Testis (tissue), 3 donors: ENCODE measurements around the gene ZNF219. TPM values are rescaled to one million over a fixed set of nuclear protein-coding genes. Genes with fewer than 3 reads are reported as not detected.
A peak's percentile ranks its signal among the peaks of the same experiment; 100 is the strongest.

Experiments
- DNase-seq: peaks from one replicate; pipeline ENCODE4 v3.0.0-alpha.2; 2019
- H3K27ac ChIP-seq, 2 donors: fragments of 200-600 bp; sonication (generic); one replicate each; pipeline ENCODE4 v1.5.1; 2019
- H3K27me3 ChIP-seq: fragments of 200-600 bp; sonication (generic); one replicate; pipeline ENCODE4 v1.5.1; 2019
- H3K36me3 ChIP-seq: fragments of 200-600 bp; sonication (generic); one replicate; pipeline ENCODE4 v1.5.1; 2017; ENCODE audit warnings: low read depth; ENCODE audit errors: missing control alignments
- H3K4me1 ChIP-seq: fragments of 200-600 bp; sonication (generic); one replicate; pipeline ENCODE4 v1.5.1; 2019
- H3K4me3 ChIP-seq, 2 donors: fragments of 200-600 bp; sonication (generic); one replicate each; pipeline ENCODE4 v1.5.1; 2017 to 2019
- H3K9me3 ChIP-seq: fragments of 200-600 bp; sonication (generic); one replicate; pipeline ENCODE4 v1.5.1; 2017
- CTCF ChIP-seq, 3 experiments: fragments of 450-650 bp in 2 of 3; fragments of 200-600 bp in 1 of 3; sonication (generic) in 1 of 3; IDR thresholded peaks; one replicate each; pipeline ENCODE4 v1.5.1; 2016 to 2019; ENCODE audit warnings: antibody characterized with exemption in 3 of 3, mild to moderate bottlenecking in 2 of 3, moderate library complexity in 1 of 3
- POLR2A ChIP-seq: fragments of 450-650 bp; IDR thresholded peaks from one replicate; pipeline ENCODE4 v1.6.1; 2017; ENCODE audit warnings: antibody characterized with exemption, mild to moderate bottlenecking, moderate library complexity
- WGBS, 2 donors: methylation state at CpG; one replicate each; pipeline ENCODE4 v1.1.5; 2018; 5-methylcytosine and 5-hydroxymethylcytosine counted together
- intact Hi-C: fragments of 100-400 bp; cut with DNase I; formaldehyde crosslinking; loops from one replicate; pipeline ENCODE4 v1.15.1; 2023; ENCODE audit warnings: low total_unique reads
- polyA plus RNA-seq: library from polyadenylated mRNA; stranded (reverse); fragments of 350-450 nt; fragmentation: Illumina TruSeq; extraction: RNeasy Lipid Tissue Mini Kit (QIAGEN cat#74804); gene quantifications from one replicate; pipeline ENCODE4 v1.2.3, GENCODE V29; 2014; ENCODE audit warnings: low read depth, low replicate concordance; ENCODE audit not compliant: insufficient read depth
- total RNA-seq, 2 donors: library from RNA; depleted of rRNA; stranded (reverse); fragments of >200 nt; gene quantifications; one replicate each; pipeline ENCODE4 v1.2.3, GENCODE V29; 2016

The ZNF219 gene
- total and polyA plus RNA-seq, 3 donors from 2014 or later = 17.7 to 64.8 (median 42.8) TPM

DNA sequence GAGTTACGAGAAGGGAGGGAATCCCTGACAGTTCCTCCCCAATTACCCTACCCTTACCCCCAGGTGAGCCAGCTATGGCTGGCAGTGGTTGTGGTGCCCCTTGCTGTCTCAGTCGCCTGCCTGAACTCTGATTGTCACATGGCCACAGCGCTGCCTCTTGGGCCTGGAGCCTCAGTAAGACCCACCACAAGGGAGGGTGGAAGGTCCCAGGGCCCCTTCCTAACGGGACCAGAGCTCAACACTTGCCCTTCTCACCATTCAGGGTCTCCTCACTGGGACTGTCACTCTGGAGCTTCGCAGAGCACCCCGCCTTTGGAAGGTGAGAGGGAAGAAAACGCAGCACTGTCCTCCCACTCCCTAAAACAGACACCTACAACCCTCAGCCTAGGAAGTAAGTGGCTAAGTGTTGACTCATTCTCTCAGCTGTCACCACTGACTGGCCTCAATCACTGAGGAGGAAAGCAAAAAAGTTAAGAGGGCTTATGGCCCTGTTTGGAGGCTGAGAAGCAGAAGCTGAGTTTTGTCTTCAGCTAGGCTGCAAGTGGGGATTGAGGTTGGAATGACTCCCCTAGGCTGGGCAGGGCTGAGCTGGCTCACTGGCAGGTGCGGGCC is 3.5 kb upstream of the ZNF219 start:
- Histone ChIP-seq H3K27me3 (no peaks in the 10 kb centered on the region), H3K36me3 (no peaks in the 10 kb centered on the region), H3K27ac (no peak overlapping the region), H3K9me3 (no peaks in the 10 kb centered on the region), H3K4me3 (no peak overlapping the region), H3K4me1 (peaks cover 41% of the 10 kb centered on the region)
- WGBS, 2 donors = 87 to 90% methylated on average over 7 to 8 of the region's 8 CpGs
- DNase-seq = no peak
- TF ChIP-seq POLR2A (no peak), CTCF (IDR thresholded peaks at IDR 0.05) (no peak)
- intact Hi-C loops = no loop called here

GRCh38 chr14:21100931-21101330 is 2.5 kb upstream of the ZNF219 start, which contains the start of gene TMEM253:
Gene TMEM253, plus strand, starts transcription at chr14:21101066. Its CDS starts 278 bp downstream, at chr14:21101344.
- Histone ChIP-seq H3K27ac (peak within 1 kb of the TSS in 1 of 2 donors; percentile 89), H3K4me3 (no peak within 1 kb of the TSS)
- intact Hi-C loops = no loop called here

GRCh38 chr14:21099596-21099985 is 1.1 kb upstream of the ZNF219 start:
- H3K4me1 ChIP-seq = peaks cover 31% of the 10 kb centered on the region
- intact Hi-C loops = loop anchor here (10.0 kb wide), 1 partner anchor 85 kb away; no protein-coding TSS in a partner anchor
- DNase-seq = no peak
- H3K36me3 ChIP-seq = no peaks in the 10 kb centered on the region
- TF ChIP-seq CTCF (IDR thresholded peaks at IDR 0.05) = no peak
- no peak for TF ChIP-seq POLR2A
- H3K4me3 ChIP-seq = no peak overlapping the region
- H3K27ac ChIP-seq = peak overlapping the region; percentile 89 to 94
- H3K9me3 ChIP-seq = no peaks in the 10 kb centered on the region
- 50% methylated on average over 5 of the region's 5 CpGs for WGBS, 2 donors
- H3K27me3 ChIP-seq = no peaks in the 10 kb centered on the region

More at GRCh38 chr14:21100931-21101330, 2.5 kb upstream of the ZNF219 start, which contains the start of gene TMEM253:
- Histone ChIP-seq H3K9me3 (no peaks in the 10 kb centered on the region), H3K36me3 (no peaks in the 10 kb centered on the region), H3K4me1 (peaks cover 41% of the 10 kb centered on the region), H3K27me3 (no peaks in the 10 kb centered on the region)
- 84 to 90% methylated on average over 5 of the region's 5 CpGs for WGBS, 2 donors
- TF ChIP-seq POLR2A (no peak), CTCF (IDR thresholded peaks at IDR 0.05) (no peak)
- no peak for DNase-seq

DNA sequence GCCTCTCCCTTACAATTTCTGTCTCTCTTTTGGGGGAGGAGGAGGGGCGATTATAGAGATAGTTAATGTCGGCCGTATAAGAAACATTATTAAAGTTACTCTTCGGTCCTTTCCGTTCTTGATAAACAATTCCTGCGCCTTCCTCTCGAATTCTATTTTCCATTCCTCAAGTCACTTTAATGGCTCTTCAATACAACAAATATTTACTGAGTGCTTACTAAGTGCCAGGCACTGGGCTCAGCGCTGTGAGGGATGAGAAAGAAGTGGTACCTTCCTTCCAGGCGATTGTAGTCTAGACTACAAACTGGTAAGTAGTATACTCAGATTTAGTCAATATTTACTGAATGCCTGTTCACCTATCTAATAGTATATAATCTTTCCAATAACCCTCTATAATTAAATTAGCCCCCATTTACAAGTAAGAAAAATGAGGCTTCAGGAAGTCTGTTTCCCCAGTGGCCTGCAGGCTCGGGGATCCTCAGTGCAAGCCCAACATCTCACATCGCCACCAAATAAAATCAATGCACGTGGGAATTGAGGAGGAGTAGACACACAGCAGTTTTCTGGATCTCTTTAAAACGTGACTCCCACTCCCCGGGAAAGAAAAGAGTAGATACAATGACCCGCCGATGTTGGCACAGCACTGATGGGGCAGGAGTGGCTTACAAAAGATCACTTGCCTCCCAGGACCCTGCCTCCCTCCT is 589 bp upstream of the ZNF219 start:
- WGBS, 2 donors = 5 to 8% methylated on average over 16 of the region's 16 CpGs
- Histone ChIP-seq H3K4me3 (peak overlapping the region; percentile 70 to 71), H3K36me3 (no peaks in the 10 kb centered on the region), H3K27me3 (no peaks in the 10 kb centered on the region), H3K9me3 (no peaks in the 10 kb centered on the region), H3K4me1 (peaks cover 31% of the 10 kb centered on the region), H3K27ac (peak overlapping the region; percentile 89 to 94)
- peak; percentile 48 for DNase-seq
- intact Hi-C loops = loop anchor here (10.0 kb wide), 1 partner anchor 84 kb away; no protein-coding TSS in a partner anchor
- no peak for TF ChIP-seq POLR2A
- no peak for TF ChIP-seq CTCF (IDR thresholded peaks at IDR 0.05)
